Measurements from ENCODE around the gene ZDHHC11B. TPM values are rescaled to one million over a fixed set of nuclear protein-coding genes. Genes with fewer than 3 reads are reported as not detected.
"Not testable (repeated sequence)": the region's sequence is repeated elsewhere in the genome, so short reads cannot be mapped to it uniquely, and the experiment has no call there.

ZDHHC11B gene
- total RNA-seq, 1 donor from 2014 or later: not detected

- not testable (repeated sequence) for DNase-seq (ENCODE audit: extremely low read depth, low read depth, low spot score)
These were observed 2.8 kb upstream of the ZDHHC11B start for GRCh38 chr5:787224-787856.

GRCh38 chr5:785181-785705, 714 bp upstream of the ZDHHC11B start:
- not testable (repeated sequence) for DNase-seq (ENCODE audit: extremely low read depth, low read depth, low spot score)

GRCh38 chr5:783881-784427, 575 bp downstream of the ZDHHC11B start:
- not testable (repeated sequence) for DNase-seq (ENCODE audit: extremely low read depth, low read depth, low spot score)

DNA sequence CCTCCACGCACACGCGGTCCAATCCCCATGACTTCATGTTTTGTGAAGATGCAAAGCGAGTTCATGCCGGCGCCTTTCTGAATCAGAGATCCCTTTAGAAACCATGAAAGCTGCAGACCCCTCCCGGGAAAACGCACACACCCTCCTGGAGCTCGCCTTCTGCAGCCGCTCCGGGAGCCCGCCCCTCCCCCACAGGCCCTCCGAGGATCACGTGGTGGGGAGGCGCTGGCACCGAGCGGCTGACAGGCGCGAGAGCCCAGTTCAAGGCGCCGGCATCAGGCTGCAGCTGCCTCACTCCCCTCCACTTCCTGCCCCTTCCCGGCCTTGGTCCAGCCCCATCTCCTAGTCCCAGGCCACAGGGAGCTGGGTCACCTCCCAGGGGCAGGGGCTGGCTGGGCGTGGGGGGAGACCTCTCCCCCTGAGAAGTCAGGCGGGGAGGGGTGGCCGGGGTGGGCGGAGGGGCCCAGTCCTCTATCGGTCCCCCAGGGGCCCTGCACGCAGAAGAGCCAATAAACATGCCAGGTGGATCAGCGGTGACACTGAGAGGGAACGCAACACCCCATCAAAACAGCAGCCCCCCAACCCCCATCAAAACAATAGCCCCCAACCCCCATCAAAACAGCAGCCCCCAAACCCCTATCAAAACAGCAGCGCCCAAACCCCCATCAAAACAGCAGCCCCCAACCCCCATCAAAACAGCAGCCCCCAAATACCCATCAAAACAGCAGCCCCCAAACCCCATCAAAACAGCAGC, 1.3 kb downstream of the ZDHHC11B start:
- DNase-seq (ENCODE audit: extremely low read depth, low read depth, low spot score): not testable (repeated sequence)

DNA sequence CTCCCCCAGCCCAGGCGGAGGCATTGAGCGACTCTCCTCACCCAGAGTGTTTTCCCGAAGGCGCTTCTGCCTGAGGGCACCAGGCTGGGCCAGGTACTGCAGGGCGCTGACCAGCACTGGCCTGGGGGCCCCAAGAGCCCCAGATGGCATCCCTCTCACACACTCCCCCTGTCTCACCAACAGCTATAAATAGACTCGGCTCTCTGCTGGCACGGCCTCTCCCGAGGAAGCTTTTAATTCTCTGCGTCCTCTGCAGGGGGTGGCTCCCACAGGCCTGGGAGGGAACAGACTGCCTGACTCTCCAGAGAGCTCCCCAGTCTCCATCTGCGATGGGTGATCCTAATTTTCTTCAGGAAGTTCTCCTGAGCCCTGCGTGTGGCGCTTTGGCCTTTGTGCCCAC, 2.2 kb downstream of the ZDHHC11B start:
- DNase-seq (ENCODE audit: extremely low read depth, low read depth, low spot score): not testable (repeated sequence)

DNA sequence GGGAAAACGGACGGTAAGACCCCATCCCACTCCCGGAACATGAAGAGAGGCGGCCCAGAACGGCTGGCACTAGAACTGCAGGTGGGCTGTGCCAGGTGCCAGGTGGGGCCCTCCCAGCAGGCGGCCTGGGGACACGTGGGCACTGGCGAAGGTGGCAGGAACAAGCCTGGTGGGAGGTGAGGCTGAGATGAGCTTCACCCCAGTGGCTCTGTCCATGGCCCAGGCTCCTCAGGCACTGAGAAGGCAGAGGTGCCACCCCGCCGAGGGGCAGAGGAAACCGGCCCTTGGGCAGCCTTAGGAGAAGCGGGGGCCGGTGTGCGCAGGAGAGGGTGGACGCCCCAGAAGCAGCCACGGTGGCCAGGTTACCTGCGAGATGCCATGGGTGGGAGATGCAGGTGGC, 4.0 kb downstream of the ZDHHC11B start:
- DNase-seq (ENCODE audit: extremely low read depth, low read depth, low spot score): not testable (repeated sequence)

GRCh38 chr5:778967-779366, 5.6 kb downstream of the ZDHHC11B start:
- DNase-seq (ENCODE audit: extremely low read depth, low read depth, low spot score): not testable (repeated sequence)

- DNase-seq (ENCODE audit: extremely low read depth, low read depth, low spot score): not testable (repeated sequence)
These were observed 6.1 kb downstream of the ZDHHC11B start for GRCh38 chr5:778421-778820.

DNA sequence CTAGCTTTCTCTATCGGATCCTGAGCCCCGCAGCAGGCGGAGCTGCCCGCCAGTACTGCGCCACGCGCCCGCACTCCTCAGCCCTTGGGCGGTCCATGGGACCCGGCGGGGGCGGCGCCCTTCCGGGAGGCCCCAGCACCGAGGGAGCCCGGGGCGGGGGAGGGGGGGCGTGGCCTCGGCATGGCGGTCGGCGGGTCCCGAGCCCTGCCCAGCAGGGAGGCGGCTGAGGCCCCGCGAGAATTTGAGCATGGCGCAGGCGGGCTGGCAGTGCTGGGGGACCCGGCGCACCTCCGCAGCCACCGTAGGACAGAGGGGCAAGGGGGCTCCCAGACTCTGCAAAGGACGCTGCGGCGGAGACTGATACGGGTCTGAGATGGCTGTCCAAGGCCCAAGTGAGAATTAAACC, 6.8 kb downstream of the ZDHHC11B start:
- DNase-seq (ENCODE audit: extremely low read depth, low read depth, low spot score): no peak

DNA sequence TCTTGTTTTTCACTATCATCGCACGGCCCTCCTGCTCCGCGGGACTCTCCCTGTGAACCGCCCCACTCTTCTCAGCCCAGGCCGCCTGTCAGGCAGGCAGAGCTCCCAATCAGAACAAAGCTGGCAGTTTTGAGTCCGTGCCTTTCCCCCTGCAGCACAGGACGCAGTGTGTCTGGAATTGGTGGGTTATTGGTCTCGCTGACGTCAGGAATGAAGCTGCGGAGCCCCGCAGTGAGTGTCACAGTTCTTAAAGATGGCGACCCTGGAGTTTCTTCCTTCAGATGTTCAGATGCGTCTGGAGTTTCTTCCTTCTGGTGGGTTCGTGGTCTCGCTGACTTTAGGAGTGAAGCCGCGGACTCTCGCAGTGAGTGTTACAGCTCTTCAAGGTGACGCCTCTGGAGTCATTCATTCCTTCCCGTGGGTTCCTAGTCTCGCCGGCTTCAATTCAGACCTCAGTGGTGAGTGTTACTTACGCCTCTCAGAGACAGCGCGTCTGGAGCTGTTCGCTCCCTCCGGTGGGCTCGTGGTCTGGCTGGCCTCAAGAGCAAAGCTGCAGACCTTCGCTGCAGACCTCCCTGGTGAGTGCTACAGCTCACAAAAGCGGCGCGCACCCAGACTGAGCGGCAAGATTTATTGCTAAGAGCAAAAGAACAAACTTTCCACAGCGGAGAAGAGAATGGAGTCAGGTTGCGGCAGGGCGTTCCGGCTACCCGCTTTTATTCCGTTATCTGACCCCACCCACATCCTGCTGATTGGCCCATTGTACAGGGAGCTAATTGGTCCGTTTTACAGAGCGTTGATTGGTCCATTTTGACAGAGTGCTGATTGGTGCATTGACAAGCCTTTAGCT, 7.4 kb downstream of the ZDHHC11B start:
- no peak for DNase-seq (ENCODE audit: extremely low read depth, low read depth, low spot score)

- no peak for DNase-seq (ENCODE audit: extremely low read depth, low read depth, low spot score)
These were observed 8.3 kb downstream of the ZDHHC11B start for GRCh38 chr5:775961-776861.

- not testable (repeated sequence) for DNase-seq (ENCODE audit: extremely low read depth, low read depth, low spot score)
These were observed 9.0 kb downstream of the ZDHHC11B start for GRCh38 chr5:775595-775960.

GRCh38 chr5:774854-775505, 9.5 kb downstream of the ZDHHC11B start:
- not testable (repeated sequence) for DNase-seq (ENCODE audit: extremely low read depth, low read depth, low spot score)

- DNase-seq (ENCODE audit: extremely low read depth, low read depth, low spot score): not testable (repeated sequence)
These were observed 10.2 kb downstream of the ZDHHC11B start for GRCh38 chr5:774304-774703.

GRCh38 chr5:773517-774264, 10.8 kb downstream of the ZDHHC11B start:
- DNase-seq (ENCODE audit: extremely low read depth, low read depth, low spot score): no peak

- not testable (repeated sequence) for DNase-seq (ENCODE audit: extremely low read depth, low read depth, low spot score)
These were observed 11.6 kb downstream of the ZDHHC11B start for GRCh38 chr5:772931-773330.

GRCh38 chr5:772547-772890, 12.0 kb downstream of the ZDHHC11B start:
- not testable (repeated sequence) for DNase-seq (ENCODE audit: extremely low read depth, low read depth, low spot score)

- not testable (repeated sequence) for DNase-seq (ENCODE audit: extremely low read depth, low read depth, low spot score)
These were observed 12.5 kb downstream of the ZDHHC11B start for GRCh38 chr5:771841-772546.

Measured in glomerular endothelial cell (primary cell).